Measurements from ENCODE around the gene LIN52.
A peak's percentile ranks its signal among the peaks of the same experiment; 100 is the strongest.

LIN52 gene

DNA sequence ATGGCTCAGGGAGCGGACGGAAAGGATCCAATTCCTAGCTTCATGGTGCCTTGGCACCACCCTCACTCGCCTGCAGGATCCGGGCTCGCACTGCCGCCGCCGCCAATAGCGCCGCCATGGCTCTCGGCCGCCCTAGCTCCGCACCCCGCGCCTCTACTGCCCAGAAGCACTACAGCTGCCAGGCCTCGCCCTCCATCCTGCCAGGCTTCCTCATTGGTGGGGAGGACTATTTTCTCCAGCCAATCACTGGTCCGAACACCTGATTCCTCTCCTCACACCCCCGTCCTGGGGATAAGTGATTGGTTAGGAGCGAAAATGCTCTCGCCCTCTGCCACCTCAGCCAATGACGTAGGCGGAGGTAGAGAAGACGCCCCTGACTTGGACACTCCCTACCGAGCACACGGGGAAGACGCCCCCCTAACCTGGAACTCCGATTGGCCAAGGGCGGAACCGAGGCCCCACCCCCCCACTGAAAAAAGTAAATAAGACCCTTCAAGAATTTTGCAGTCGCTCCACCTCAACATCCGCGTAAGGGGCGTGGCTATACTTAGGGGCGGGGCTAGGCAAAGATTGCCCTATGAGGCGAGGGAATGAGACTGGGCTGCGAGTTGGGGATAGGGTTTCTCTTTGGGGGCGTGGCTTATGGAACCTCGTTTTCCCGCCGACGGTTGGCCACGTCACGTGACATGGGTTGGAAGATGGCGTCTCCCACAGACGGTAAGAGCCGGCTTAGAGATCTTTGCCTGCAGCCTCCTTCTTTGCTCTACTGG is at the start of gene LIN52, which contains the start of gene ALDH6A1:
LIN52 (plus strand) TSS at position 680 of the 770 bp plus-strand sequence; CDS start at position 699, 19 bp downstream.
ALDH6A1 (minus strand) TSS at position 177 of the 770 bp plus-strand sequence; CDS start at position 118, 59 bp downstream.
- DNase-seq = peak; percentile 100

- DNase-seq = no peak
Measured at GRCh38 chr14:74035556-74035955, 49.2 kb upstream of the LIN52 start.

GRCh38 chr14:74038020-74038859 is 46.5 kb upstream of the LIN52 start:
- peak; percentile 79 for DNase-seq

GRCh38 chr14:74042296-74042695 is 42.5 kb upstream of the LIN52 start:
- no peak for DNase-seq

DNA sequence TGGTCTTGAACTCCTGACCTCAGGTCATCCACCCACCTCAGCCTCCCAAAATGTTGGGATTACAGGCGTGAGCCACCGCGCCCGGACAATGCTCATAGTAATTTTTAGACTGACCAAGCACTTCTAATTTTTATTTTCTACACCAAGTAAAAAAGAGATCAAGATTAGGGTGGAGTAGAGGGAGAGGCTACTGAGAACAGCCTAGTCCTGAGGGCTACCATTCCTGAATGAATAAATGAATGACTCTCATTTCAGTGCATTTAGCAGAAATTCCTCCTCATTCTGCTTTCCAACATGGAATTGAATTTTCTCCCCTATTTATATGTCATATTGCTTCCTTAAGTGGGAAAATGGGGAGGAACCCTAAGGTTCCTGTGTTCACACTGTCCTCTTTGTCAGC is 39.2 kb upstream of the LIN52 start:
- no peak for DNase-seq

DNA sequence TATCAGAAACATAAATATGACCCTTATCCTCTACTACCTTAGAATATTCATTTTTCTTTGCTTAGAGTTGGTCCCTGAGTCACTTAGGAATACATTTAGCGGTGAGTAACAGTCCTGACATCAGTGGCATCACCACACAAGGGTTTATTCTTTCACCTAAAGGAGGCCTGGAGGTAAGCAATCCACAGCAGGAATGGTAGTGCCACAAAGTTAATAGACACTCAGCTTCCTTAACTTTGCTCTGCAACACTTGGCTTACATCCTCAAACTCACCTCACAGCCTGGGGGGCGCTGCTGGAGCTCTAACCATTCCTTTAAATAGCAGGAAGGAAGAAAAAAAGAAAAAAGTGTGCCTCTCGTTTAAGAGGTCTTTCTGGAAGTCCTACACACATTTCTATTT is 36.5 kb upstream of the LIN52 start:
- DNase-seq = peak; percentile 17

DNA sequence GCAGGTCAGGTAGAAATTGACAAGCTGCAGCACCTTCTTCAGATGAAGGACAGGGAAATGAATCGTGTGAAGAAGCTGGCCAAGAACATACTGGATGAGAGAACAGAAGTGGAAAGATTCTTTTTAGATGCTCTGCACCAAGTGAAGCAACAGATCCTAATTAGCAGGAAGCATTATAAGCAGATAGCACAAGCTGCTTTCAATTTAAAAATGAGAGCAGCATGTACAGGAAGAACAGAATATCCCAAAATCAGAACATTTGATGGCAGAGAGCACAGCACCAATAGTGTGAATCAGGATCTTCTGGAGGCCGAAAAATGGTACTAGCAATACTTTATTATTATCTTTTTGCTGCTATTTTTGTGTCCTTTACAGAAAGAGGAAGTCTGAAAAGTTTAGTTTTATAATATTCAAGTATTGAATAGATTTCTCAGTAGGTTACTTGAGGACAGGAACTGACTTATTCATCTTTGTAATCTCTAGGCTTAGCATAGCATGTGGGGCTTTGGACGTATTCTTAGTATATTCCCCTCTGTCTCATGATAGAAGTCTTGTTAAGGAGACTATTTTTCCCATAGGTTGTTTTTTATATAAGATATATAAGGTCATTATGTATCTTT is 34.8 kb upstream of the LIN52 start:
- peak; percentile 22 for DNase-seq

DNA sequence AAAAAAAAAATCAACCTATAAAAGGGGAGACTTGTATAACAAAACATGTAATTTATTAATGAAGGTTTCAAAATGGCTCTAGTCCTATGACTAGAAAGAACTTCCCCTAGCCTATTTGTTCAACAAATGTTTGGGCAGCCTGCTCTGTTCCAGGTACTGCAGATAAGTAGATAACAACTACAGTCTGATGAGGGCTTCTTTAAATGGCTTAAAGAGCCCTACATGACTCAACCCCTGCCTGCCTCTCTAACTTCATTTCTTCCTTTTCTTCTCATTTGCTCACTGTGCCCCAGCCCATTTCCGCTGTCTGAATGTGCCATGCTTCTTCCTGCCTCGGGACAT is 22.0 kb upstream of the LIN52 start:
- DNase-seq = peak; percentile 27

GRCh38 chr14:74064426-74064825 is 20.3 kb upstream of the LIN52 start:
- no peak for DNase-seq

- DNase-seq = no peak
Measured at GRCh38 chr14:74064883-74065282, 19.9 kb upstream of the LIN52 start.

GRCh38 chr14:74065746-74066575 is 18.8 kb upstream of the LIN52 start:
- DNase-seq = peak; percentile 55

GRCh38 chr14:74077401-74077800 is 7.4 kb upstream of the LIN52 start:
- no peak for DNase-seq

GRCh38 chr14:74080820-74081460 is 3.8 kb upstream of the LIN52 start:
- no peak for DNase-seq

DNA sequence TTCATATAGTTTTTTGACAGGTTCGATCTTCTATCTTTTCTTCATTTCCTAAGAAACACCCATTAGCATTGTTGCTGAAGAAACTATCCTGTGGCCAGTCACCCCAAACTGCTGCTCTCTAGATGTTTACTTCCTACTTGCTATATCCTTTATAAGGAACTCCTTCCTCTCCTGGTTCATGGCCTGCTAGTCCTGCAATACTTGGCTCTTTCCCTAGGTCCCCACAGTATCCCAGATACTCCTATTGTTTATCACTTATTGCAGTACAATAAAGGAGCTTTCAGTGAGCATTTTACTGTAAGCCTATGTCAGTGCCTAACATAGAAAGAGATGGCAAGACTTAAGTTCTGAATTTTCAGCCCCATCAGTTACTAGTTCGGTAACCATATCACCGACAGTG is 3.3 kb upstream of the LIN52 start:
- DNase-seq = no peak

- DNase-seq = no peak
Measured at GRCh38 chr14:74083161-74083560, 1.6 kb upstream of the LIN52 start.

GRCh38 chr14:74083784-74084276 is 926 bp upstream of the LIN52 start:
- no peak for DNase-seq

DNA sequence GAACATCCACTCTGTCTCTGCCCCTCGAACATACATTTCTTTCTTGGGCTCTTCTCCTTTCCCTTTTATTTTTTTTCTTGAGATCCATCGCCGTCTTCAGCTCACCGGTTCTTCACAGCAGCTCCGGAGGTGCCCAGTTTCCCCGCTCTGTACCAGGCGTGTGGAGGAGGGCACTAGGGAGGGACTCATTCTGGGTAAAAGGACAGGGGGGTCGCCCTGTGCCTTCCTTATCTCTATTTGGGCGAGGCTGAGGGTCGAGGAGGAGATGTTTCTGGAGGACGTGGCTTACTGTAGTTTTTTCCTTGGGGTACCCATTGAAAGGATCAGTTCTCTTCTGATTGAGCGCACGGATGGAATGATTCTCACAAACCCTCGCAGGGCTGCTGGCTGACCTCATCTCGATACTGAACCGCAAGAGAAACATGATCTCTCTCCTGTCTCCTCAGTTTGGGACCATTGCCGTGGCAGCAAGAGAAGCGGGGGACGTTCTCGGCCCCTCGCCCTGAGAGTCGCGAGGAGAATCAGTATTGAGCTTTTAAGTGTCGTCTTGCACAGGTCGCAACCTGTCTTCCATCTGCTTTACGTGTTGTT is 386 bp downstream of the LIN52 start:
- peak; percentile 55 for DNase-seq

DNA sequence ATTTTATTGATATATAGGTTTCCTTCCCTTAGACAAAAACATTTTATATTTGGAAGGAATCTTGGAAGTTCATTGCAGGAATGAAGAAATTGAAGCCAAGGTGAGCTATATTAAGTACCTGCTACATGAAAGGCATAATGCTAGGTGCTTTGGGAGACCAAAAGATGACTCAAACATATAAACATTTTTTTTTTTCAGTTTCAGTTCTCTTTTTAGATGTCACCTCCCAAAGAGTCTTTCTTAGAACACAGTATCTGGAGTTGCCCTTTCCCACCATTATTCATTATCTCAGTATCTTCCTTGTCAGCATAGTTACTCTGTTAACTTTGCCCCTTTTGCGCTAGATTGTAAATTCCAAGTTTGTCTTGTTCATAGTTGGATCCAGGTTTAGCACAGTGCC is 1.1 kb downstream of the LIN52 start:
- DNase-seq = no peak

GRCh38 chr14:74089251-74090020 is 4.7 kb downstream of the LIN52 start:
- peak; percentile 47 for DNase-seq

DNA sequence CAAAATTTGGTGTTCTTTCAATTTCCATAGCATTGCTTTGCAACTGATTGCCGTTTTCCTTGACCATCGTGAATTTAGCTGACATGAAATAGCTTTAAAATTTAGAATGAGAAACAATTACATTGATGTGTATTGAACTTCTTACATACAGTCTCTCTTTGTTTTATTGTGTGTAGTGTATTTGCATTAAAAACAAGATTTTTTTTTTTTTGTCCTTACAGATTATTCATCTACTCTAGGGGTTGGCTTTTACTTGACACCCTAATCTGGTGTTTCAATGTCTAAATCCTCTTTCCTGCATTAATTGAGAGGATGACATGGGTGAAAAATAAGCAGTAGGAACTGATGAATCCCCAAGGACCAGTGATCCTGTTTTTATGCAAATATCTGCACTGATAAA is 20.6 kb downstream of the LIN52 start:
- DNase-seq = no peak

DNA sequence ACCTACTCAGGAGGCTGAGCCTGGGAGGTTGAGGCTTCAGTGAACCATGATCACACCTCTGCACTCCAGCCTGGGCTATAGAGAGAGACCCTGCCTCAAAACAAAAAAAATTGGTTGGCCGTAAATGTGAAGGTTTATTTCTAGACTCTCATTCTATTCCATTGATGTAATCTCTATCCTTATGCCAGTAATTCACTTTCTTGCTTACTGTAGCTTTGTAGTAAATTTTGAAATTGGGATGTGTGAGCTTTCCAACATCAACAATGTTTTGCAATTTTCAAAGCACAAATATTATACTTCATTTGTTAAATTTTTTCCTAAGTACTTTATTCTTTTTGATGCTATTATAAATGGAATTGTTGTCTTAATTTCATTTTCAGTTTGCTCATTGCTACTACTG is 24.6 kb downstream of the LIN52 start:
- DNase-seq = no peak

Measured in hematopoietic multipotent progenitor cell treated with erythropoietin and hydrocortisone succinate and interleukin-3 and kit ligand, for 6 days (in vitro differentiated cells).